Measurements from ENCODE around the gene ELFN1. TPM values are rescaled to one million over a fixed set of nuclear protein-coding genes. Genes with fewer than 3 reads are reported as not detected.

The ELFN1 gene
- total RNA-seq, 4 donors from 2014 or later, result 0.38 to 3.3 (median 0.48) TPM

DNA sequence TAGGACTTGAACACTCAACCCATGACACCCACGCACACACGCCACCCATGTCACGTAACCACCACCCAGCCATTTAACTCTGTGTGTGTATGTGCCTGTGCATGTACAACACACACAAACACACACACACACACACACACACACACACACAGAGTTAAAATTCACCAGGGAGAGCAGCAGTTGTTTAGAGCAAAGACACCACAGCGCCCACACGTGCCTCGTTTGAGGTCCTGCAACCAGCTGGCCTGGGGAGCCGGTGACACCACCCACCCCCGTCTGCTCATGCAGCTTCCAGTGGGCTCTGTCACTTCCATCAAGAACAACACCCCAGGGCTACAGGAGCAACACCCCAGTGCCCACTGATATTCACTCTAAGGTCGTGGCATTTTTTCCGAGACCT lies 97.4 kb downstream of the ELFN1 start:
- 53 to 54% methylated on average over 4 to 7 of the region's 10 CpGs for WGBS, 2 donors
- Histone ChIP-seq H3K36me3 (no peaks in the 10 kb centered on the region), H3K4me3 (no peak overlapping the region), H3K4me1 (no peaks in the 10 kb centered on the region), H3K27me3 (peaks cover 0 to 10% (median 0%) of the 10 kb centered on the region in 4 donors), H3K27ac (no peak overlapping the region), H3K9me3 (peaks cover 0 to 14% (median 11%) of the 10 kb centered on the region in 3 donors)
- TF ChIP-seq, protein P1, sequence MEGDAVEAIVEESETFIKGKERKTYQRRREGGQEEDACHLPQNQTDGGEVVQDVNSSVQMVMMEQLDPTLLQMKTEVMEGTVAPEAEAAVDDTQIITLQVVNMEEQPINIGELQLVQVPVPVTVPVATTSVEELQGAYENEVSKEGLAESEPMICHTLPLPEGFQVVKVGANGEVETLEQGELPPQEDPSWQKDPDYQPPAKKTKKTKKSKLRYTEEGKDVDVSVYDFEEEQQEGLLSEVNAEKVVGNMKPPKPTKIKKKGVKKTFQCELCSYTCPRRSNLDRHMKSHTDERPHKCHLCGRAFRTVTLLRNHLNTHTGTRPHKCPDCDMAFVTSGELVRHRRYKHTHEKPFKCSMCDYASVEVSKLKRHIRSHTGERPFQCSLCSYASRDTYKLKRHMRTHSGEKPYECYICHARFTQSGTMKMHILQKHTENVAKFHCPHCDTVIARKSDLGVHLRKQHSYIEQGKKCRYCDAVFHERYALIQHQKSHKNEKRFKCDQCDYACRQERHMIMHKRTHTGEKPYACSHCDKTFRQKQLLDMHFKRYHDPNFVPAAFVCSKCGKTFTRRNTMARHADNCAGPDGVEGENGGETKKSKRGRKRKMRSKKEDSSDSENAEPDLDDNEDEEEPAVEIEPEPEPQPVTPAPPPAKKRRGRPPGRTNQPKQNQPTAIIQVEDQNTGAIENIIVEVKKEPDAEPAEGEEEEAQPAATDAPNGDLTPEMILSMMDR (IDR thresholded peaks at IDR 0.05), result no peak
- TF ChIP-seq POLR2A (IDR thresholded peaks at IDR 0.05), result no peak
- DNase-seq, result no peak
- intact Hi-C loops (cut with DNase I), result no loop called here

GRCh38 chr7:1768832-1769231 lies 98.8 kb downstream of the ELFN1 start:
- intact Hi-C loops (cut with DNase I), result no loop called here
- TF ChIP-seq, protein P1 (IDR thresholded peaks at IDR 0.05), result no peak
- TF ChIP-seq POLR2A (IDR thresholded peaks at IDR 0.05), result no peak
- H3K4me3 ChIP-seq, result no peak overlapping the region
- H3K9me3 ChIP-seq, result peaks cover 0 to 6% (median 6%) of the 10 kb centered on the region in 3 donors
- H3K27ac ChIP-seq, result no peak overlapping the region
- no peak for DNase-seq
- peaks cover 0 to 10% (median 0%) of the 10 kb centered on the region in 4 donors for H3K27me3 ChIP-seq
- 84 to 88% methylated on average over 7 of the region's 7 CpGs for WGBS, 2 donors
- no peaks in the 10 kb centered on the region for H3K4me1 ChIP-seq
- H3K36me3 ChIP-seq, result no peaks in the 10 kb centered on the region

DNA sequence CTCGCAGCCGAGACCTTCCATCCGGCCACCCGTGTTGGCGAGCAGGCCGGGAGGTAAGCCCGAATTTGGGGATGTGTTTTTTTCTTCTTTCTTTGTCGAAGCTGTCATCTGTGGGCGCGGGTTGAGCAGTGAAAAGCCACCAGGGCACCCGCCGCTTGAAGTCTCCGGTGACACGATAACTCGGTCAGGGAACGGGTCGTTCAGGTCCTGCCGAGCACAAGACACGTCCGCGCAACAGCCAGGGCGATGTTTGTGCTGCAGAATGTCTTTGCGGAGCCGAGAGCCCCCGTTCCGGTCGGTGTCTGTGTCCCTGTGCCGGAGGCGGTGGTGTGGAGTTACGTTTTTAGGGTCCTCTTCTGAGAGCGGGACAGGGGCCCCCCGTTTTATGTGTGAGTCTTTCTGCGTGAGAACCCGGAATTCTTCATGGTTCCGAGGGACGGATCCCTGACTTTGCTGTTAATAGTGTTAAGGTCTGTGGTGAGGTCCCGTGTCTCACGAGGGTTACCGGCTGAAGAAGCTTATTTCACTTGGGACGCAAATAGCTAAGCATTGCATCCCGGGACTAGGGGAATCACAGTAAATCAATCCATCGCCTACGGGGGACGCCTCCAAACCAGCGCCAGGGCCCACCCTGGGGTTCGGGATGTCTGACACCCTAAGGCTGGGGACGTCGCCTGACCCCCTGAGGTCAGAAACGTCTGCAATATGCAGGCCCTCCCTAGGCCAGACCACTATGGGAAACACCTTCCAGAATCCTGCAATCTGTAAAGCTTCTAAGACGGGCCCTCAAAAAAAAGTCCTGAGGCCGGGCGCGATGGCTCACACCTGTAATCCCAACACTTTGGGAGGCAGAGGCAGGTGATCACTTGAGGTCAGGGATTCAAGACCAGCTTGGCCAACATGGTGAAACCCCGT lies 99.5 kb downstream of the ELFN1 start:
- Histone ChIP-seq H3K36me3 (no peaks in the 10 kb centered on the region), H3K4me1 (no peaks in the 10 kb centered on the region), H3K9me3 (no peaks in the 10 kb centered on the region), H3K4me3 (no peak overlapping the region), H3K27me3 (peaks cover 0 to 10% (median 0%) of the 10 kb centered on the region in 4 donors), H3K27ac (no peak overlapping the region)
- intact Hi-C loops (cut with DNase I), result no loop called here
- WGBS, 2 donors, result 93 to 95% methylated on average over 14 to 37 of the region's 54 CpGs
- TF ChIP-seq, protein P1 (IDR thresholded peaks at IDR 0.05), result no peak
- no peak for TF ChIP-seq POLR2A (IDR thresholded peaks at IDR 0.05)
- DNase-seq, result no peak

DNA sequence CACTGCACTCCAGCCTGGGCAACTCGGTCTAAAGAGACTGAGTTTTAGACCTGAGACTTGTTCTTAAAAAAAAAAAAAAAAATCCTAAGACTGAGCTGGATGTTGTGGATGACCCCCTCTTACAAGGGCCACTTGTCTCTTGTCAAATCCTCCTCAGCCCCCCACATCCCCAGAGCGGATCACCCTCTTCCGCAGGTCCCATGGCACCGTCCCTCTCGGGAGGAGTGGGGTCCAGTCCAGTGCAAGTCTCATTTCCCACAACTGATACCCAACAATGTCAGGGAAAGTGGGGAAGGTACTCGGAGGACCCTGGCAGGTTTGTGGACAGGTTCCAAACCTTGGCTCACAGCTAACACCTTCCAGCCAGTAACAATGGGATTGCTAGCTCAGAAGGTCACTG lies 100.3 kb downstream of the ELFN1 start:
- DNase-seq, result no peak
- peaks cover 0 to 10% (median 0%) of the 10 kb centered on the region in 4 donors for H3K27me3 ChIP-seq
- H3K9me3 ChIP-seq, result peaks cover 0 to 4% (median 0%) of the 10 kb centered on the region in 3 donors
- no peaks in the 10 kb centered on the region for H3K4me1 ChIP-seq
- TF ChIP-seq, protein P1 (IDR thresholded peaks at IDR 0.05), result no peak
- no peak for TF ChIP-seq POLR2A (IDR thresholded peaks at IDR 0.05)
- no peak overlapping the region for H3K27ac ChIP-seq
- WGBS, 2 donors, result 93 to 94% methylated on average over 3 to 6 of the region's 6 CpGs
- intact Hi-C loops (cut with DNase I), result no loop called here
- no peak overlapping the region for H3K4me3 ChIP-seq
- H3K36me3 ChIP-seq, result no peaks in the 10 kb centered on the region

- H3K27ac ChIP-seq, result no peak overlapping the region
- DNase-seq, result no peak
- no peaks in the 10 kb centered on the region for H3K4me1 ChIP-seq
- intact Hi-C loops (cut with DNase I), result no loop called here
- TF ChIP-seq POLR2A (IDR thresholded peaks at IDR 0.05), result no peak
- TF ChIP-seq, protein P1 (IDR thresholded peaks at IDR 0.05), result no peak
- H3K27me3 ChIP-seq, result peaks cover 0 to 12% (median 0%) of the 10 kb centered on the region in 4 donors
- H3K4me3 ChIP-seq, result no peak overlapping the region
- peaks cover 0 to 7% (median 0%) of the 10 kb centered on the region in 3 donors for H3K9me3 ChIP-seq
- 66 to 71% methylated on average over 4 of the region's 4 CpGs for WGBS, 2 donors
- H3K36me3 ChIP-seq, result no peaks in the 10 kb centered on the region
These were observed 105.3 kb downstream of the ELFN1 start for GRCh38 chr7:1775389-1775788.

Data from esophagus squamous epithelium (tissue), 5 donors.